GM10248 (cell line): Measurements from ENCODE around the gene KATNBL1.
A peak's percentile ranks its signal among the peaks of the same experiment; 100 is the strongest.

Experiments used
- CTCF ChIA-PET: fragments of 300-600 bp; sonication (Branson Sonifier 250); formaldehyde crosslinking; extraction: SDS; loops from one replicate; lab custom pipeline; 2021; ENCODE audit warnings: antibody characterized with exemption; lab: Yijun Ruan, JAX
- POLR2A ChIA-PET: fragments of 350-650 bp; sonication (Branson Sonifier 250); formaldehyde crosslinking; extraction: SDS; loops from one replicate; lab custom pipeline; 2020; ENCODE audit warnings: antibody characterized with exemption; lab: Yijun Ruan, JAX
- DNase-seq: peaks from one replicate; pipeline ENCODE4 v3.0.0; 2012; ENCODE audit errors: extremely low spot score
- CTCF ChIP-seq: IDR thresholded peaks from 2 replicates; pipeline ENCODE4 v1.5.1; 2012; ENCODE audit warnings: mild to moderate bottlenecking, low read depth; ENCODE audit errors: extremely low read depth, missing control alignments, control extremely low read depth

Gene KATNBL1

GRCh38 chr15:34209421-34210282, at the start of gene KATNBL1:
Gene KATNBL1 (minus strand): TSS chr15:34210096. CDS start chr15:34163676, 46,420 bp downstream.
- peak; percentile 97 for DNase-seq
- CTCF ChIA-PET: interaction anchor here (0.6 to 6.3 kb wide), 35 partner anchors 10 to 378 kb away, joined by 3 to 64 read pairs (median 5); partner anchors contain the start of gene EMC4
- POLR2A ChIA-PET: interaction anchor here (0.6 to 1.4 kb wide), 6 partner anchors 90 to 148 kb away, joined by 3 to 7 read pairs (median 4); no protein-coding TSS in a partner anchor
- peak; percentile 94 for TF ChIP-seq CTCF

GRCh38 chr15:34259566-34259965, 49.7 kb upstream of the KATNBL1 start:
- no peak for TF ChIP-seq CTCF
- ChIA-PET CTCF (interaction anchor here (2.4 to 2.8 kb wide), 2 partner anchors 11 to 17 kb away, joined by 7 to 20 read pairs; no protein-coding TSS in a partner anchor), POLR2A (no interaction called here)

GRCh38 chr15:34258151-34258550, 48.3 kb upstream of the KATNBL1 start:
- no peak for DNase-seq
- POLR2A ChIA-PET: no interaction called here
- TF ChIP-seq CTCF: no peak
- CTCF ChIA-PET: interaction anchor here (1.0 to 2.8 kb wide), 5 partner anchors 8 to 109 kb away, joined by 3 to 20 read pairs (median 4); partner anchors contain the start of gene LPCAT4

More at GRCh38 chr15:34259566-34259965, 49.7 kb upstream of the KATNBL1 start:
- DNase-seq: no peak

- DNase-seq: no peak
- no peak for TF ChIP-seq CTCF
- ChIA-PET POLR2A (no interaction called here), CTCF (interaction anchor here (4.0 kb wide), 1 partner anchor 11 kb away, joined by 22 read pairs; no protein-coding TSS in a partner anchor)
These were observed 42.6 kb upstream of the KATNBL1 start for GRCh38 chr15:34252545-34252944.

GRCh38 chr15:34248190-34248589, 38.3 kb upstream of the KATNBL1 start:
- DNase-seq: no peak
- ChIA-PET CTCF (interaction anchor here (1.5 to 2.1 kb wide), 2 partner anchors 12 to 119 kb away, joined by 3 to 7 read pairs; partner anchors contain the start of gene LPCAT4), POLR2A (no interaction called here)
- no peak for TF ChIP-seq CTCF

GRCh38 chr15:34246276-34246976, 36.5 kb upstream of the KATNBL1 start:
- ChIA-PET POLR2A (no interaction called here), CTCF (interaction anchor here (1.0 kb wide), 2 partner anchors 9 to 37 kb away, joined by 3 read pairs; partner anchors contain the start of gene KATNBL1)

More at GRCh38 chr15:34246276-34246976, 36.5 kb upstream of the KATNBL1 start:
- DNase-seq: no peak
- no peak for TF ChIP-seq CTCF
